ENCODE results near the gene HBG2. TPM values are rescaled to one million over a fixed set of nuclear protein-coding genes. Genes with fewer than 3 reads are reported as not detected.
"Not testable (repeated sequence)": the region's sequence is repeated elsewhere in the genome, so short reads cannot be mapped to it uniquely, and the experiment has no call there.

HBG2 gene
- total and polyA plus RNA-seq, 8 donors = 10.6 TPM; not detected in 7

DNA sequence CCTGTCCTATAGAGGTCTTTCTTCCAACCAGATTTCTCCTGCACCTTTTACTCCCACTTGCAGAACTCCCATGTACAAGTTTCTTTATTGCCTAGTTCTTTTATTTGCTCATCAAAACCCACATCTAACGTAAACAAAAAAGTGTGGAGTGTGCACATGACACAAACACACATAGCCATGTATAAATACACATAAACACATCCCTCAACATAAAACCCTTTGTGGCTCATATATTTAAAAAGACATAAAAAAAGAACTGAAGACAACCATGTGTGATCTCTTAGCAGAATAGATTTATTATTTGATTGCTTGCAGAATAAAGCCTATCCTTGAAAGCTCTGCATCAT lies 1.7 kb downstream of the HBG2 start:
- TF ChIP-seq, protein P1, sequence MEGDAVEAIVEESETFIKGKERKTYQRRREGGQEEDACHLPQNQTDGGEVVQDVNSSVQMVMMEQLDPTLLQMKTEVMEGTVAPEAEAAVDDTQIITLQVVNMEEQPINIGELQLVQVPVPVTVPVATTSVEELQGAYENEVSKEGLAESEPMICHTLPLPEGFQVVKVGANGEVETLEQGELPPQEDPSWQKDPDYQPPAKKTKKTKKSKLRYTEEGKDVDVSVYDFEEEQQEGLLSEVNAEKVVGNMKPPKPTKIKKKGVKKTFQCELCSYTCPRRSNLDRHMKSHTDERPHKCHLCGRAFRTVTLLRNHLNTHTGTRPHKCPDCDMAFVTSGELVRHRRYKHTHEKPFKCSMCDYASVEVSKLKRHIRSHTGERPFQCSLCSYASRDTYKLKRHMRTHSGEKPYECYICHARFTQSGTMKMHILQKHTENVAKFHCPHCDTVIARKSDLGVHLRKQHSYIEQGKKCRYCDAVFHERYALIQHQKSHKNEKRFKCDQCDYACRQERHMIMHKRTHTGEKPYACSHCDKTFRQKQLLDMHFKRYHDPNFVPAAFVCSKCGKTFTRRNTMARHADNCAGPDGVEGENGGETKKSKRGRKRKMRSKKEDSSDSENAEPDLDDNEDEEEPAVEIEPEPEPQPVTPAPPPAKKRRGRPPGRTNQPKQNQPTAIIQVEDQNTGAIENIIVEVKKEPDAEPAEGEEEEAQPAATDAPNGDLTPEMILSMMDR (IDR thresholded peaks at IDR 0.05) = no peak
- no peaks in the 10 kb centered on the region for H3K4me1 ChIP-seq
- H3K9me3 ChIP-seq = no peaks in the 10 kb centered on the region
- intact Hi-C loops (cut with DNase I) = no loop called here
- WGBS, 2 donors = 36 to 37% methylated on average over 1 of the region's 1 CpG
- no peak overlapping the region for H3K27ac ChIP-seq
- ATAC-seq (no peak), DNase-seq (no peak), FAIRE-seq (no peak)
- no peak overlapping the region for H3K4me3 ChIP-seq
- H3K36me3 ChIP-seq = no peaks in the 10 kb centered on the region
- no peaks in the 10 kb centered on the region for H3K27me3 ChIP-seq

DNA sequence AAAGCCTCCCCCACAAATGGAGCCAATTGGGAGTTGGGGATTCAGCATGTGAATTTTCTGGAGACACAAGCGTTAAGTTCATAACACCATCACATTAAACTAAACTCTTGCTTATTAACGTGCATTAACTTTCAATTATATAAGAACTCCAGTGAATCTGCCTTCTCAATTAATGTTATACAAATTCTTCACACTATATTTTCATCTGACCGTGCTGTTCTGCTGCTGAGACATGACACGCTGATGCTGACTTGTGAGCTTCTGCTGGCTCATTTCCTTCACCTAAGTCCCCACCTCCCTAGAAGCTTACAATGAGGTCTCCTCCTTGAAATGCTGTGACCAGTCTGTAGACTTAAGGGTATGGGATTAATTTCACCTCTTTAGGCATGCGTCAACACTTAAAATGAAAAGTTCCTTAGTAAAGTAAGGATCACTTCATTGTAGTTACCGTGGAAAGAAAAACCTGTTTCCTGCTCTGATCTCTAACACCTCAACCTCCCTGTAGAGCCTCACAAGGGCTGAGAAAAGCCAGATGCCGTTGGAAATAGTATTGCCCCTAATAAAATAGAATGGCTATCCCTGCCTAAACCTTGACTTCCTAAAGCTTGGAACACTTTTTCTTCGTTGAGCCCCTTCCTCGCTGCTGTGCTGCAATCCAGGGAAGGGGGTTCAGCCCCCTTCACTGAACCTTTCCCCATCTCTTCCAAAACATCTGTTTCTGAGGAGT lies 2.2 kb downstream of the HBG2 start:
- Histone ChIP-seq H3K9me3 (no peaks in the 10 kb centered on the region), H3K4me3 (no peak overlapping the region), H3K4me1 (no peaks in the 10 kb centered on the region), H3K27ac (no peak overlapping the region), H3K36me3 (no peaks in the 10 kb centered on the region), H3K27me3 (no peaks in the 10 kb centered on the region)
- ATAC-seq (no peak), DNase-seq (no peak), FAIRE-seq (no peak)
- intact Hi-C loops (cut with DNase I) = no loop called here
- TF ChIP-seq, protein P1 (IDR thresholded peaks at IDR 0.05) = no peak
- 62 to 66% methylated on average over 9 of the region's 9 CpGs for WGBS, 2 donors

GRCh38 chr11:5251746-5252145 lies 2.8 kb downstream of the HBG2 start:
- intact Hi-C loops (cut with DNase I) = no loop called here
- TF ChIP-seq, protein P1 (IDR thresholded peaks at IDR 0.05) = no peak
- H3K4me3 ChIP-seq = no peak overlapping the region
- no peaks in the 10 kb centered on the region for H3K27me3 ChIP-seq
- 19 to 38% methylated on average over 2 of the region's 2 CpGs for WGBS, 2 donors
- H3K27ac ChIP-seq = no peak overlapping the region
- DNase-seq (no peak), FAIRE-seq (no peak), ATAC-seq (no peak)
- H3K36me3 ChIP-seq = no peaks in the 10 kb centered on the region
- no peaks in the 10 kb centered on the region for H3K4me1 ChIP-seq
- H3K9me3 ChIP-seq = no peaks in the 10 kb centered on the region

DNA sequence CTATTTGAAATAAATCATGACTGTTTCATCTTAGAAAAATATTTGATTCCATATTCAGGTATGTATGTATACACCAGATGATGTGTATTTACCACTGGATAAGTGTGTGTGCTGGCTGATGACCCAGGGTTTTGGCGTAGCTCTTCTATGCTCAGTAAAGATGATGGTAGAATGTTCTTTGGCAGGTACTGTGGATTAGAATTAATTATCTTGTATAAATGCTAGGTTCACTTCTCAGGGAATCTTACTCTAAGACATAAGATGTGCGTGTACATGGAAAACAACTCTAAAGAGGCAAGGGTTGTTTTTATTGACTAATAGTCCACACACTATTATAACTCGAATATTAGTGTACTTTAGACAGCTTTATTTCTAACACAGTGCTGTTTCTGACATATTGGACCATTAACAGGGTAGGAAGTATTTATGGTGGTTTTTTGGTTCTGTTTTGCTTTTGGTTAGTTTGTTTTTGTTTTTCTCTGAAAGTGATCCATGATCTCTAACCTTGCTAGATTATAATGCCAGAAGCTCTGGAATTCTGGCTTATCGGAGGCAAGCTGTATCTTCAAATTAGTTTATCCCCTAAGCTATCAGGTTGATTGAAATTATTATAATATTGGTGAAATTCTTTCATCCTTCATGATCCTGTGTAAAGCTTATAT lies 3.9 kb downstream of the HBG2 start:
- H3K4me1 ChIP-seq = no peaks in the 10 kb centered on the region
- H3K36me3 ChIP-seq = no peaks in the 10 kb centered on the region
- TF ChIP-seq, protein P1 (IDR thresholded peaks at IDR 0.05) = no peak
- H3K9me3 ChIP-seq = no peaks in the 10 kb centered on the region
- no peak for DNase-seq
- no peak overlapping the region for H3K4me3 ChIP-seq
- H3K27ac ChIP-seq = no peak overlapping the region
- WGBS, 2 donors = 68 to 81% methylated on average over 4 of the region's 4 CpGs
- no peak for FAIRE-seq
- H3K27me3 ChIP-seq = no peaks in the 10 kb centered on the region
- no peak for ATAC-seq
- intact Hi-C loops (cut with DNase I) = no loop called here

GRCh38 chr11:5249807-5250396 lies 4.7 kb downstream of the HBG2 start, which contains the start of gene HBG1:
Gene HBG1 (minus strand): TSS chr11:5249857. CDS start chr11:5249804, 53 bp downstream.
- H3K36me3 ChIP-seq; FAIRE-seq; ATAC-seq; H3K4me3 ChIP-seq; H3K9me3 ChIP-seq; H3K4me1 ChIP-seq; intact Hi-C loops (cut with DNase I); H3K27me3 ChIP-seq; H3K27ac ChIP-seq; DNase-seq: not testable (repeated sequence)
- WGBS, 2 donors = 51 to 55% methylated on average over 3 of the region's 9 CpGs

GRCh38 chr11:5248498-5248897 lies 6.1 kb downstream of the HBG2 start:
- H3K27me3 ChIP-seq; DNase-seq; H3K9me3 ChIP-seq; H3K4me3 ChIP-seq; ATAC-seq; H3K27ac ChIP-seq; H3K4me1 ChIP-seq; intact Hi-C loops (cut with DNase I); H3K36me3 ChIP-seq; FAIRE-seq: not testable (repeated sequence)
- 13 to 80% methylated on average over 7 of the region's 7 CpGs for whole genome bisulfite sequencing, 2 donors
